Stimulated activated CD4-positive, alpha-beta T cell treated with anti-CD3 and anti-CD28 coated beads, Interleukin-2, amount 100 ng/mL, for 24 hours (primary cell): ENCODE results near the gene OXNAD1.
A peak's percentile ranks its signal among the peaks of the same experiment; 100 is the strongest.
"Not testable (repeated sequence)": the region's sequence is repeated elsewhere in the genome, so short reads cannot be mapped to it uniquely, and the experiment has no call there.

Experiments
- DNase-seq, 2 donors: peaks; one replicate each; pipeline ENCODE4 v3.0.0-alpha.2; 2020

The OXNAD1 gene

GRCh38 chr3:16307832-16308531 lies 43.0 kb downstream of the OXNAD1 start:
- DNase-seq, result no peak

GRCh38 chr3:16308727-16309126 lies 43.7 kb downstream of the OXNAD1 start:
- no peak for DNase-seq

GRCh38 chr3:16309558-16309957 lies 44.5 kb downstream of the OXNAD1 start:
- DNase-seq, result peak; percentile 37 to 66

- not testable (repeated sequence) for DNase-seq
Observed at GRCh38 chr3:16310486-16310885, 45.5 kb downstream of the OXNAD1 start.

GRCh38 chr3:16311960-16312451 lies 47.0 kb downstream of the OXNAD1 start:
- DNase-seq, result peak in 1 of 2 donors; percentile 38

GRCh38 chr3:16313886-16314645 lies 49.1 kb downstream of the OXNAD1 start:
- DNase-seq, result no peak

- DNase-seq, result no peak
Observed at GRCh38 chr3:16315623-16316022, 50.6 kb downstream of the OXNAD1 start.

GRCh38 chr3:16316396-16316795 lies 51.4 kb downstream of the OXNAD1 start:
- no peak for DNase-seq

- no peak for DNase-seq
Observed at GRCh38 chr3:16316847-16317560, 52.0 kb downstream of the OXNAD1 start.

GRCh38 chr3:16317561-16317945 lies 52.5 kb downstream of the OXNAD1 start:
- DNase-seq, result no peak

- no peak for DNase-seq
Observed at GRCh38 chr3:16318176-16318575, 53.2 kb downstream of the OXNAD1 start.

GRCh38 chr3:16319307-16319706 lies 54.3 kb downstream of the OXNAD1 start:
- DNase-seq, result peak; percentile 84 to 87

GRCh38 chr3:16319723-16320122 lies 54.7 kb downstream of the OXNAD1 start:
- DNase-seq, result no peak

- DNase-seq, result no peak
Observed at GRCh38 chr3:16320711-16321110, 55.7 kb downstream of the OXNAD1 start.

- DNase-seq, result peak in 1 of 2 donors; percentile 13
Observed at GRCh38 chr3:16322189-16322588, 57.2 kb downstream of the OXNAD1 start.

GRCh38 chr3:16323737-16324136 lies 58.7 kb downstream of the OXNAD1 start:
- DNase-seq, result no peak

- DNase-seq, result no peak
Observed at GRCh38 chr3:16325850-16326249, 60.8 kb downstream of the OXNAD1 start.

GRCh38 chr3:16326724-16327349 lies 61.8 kb downstream of the OXNAD1 start:
- no peak for DNase-seq

- no peak for DNase-seq
Observed at GRCh38 chr3:16328124-16328523, 63.1 kb downstream of the OXNAD1 start.

- DNase-seq, result no peak
Observed at GRCh38 chr3:16329036-16329825, 64.2 kb downstream of the OXNAD1 start.

- no peak for DNase-seq
Observed at GRCh38 chr3:16329826-16330129, 64.8 kb downstream of the OXNAD1 start.

GRCh38 chr3:16330351-16330750 lies 65.3 kb downstream of the OXNAD1 start:
- DNase-seq, result no peak
